ENCODE results near the gene TTC21A.

Gene TTC21A

GRCh38 chr3:39141171-39141995, 33.9 kb downstream of the TTC21A start:
- Histone ChIP-seq H3K4me2 (ENCODE audit: insufficient read depth, low read length, poor library complexity, severe bottlenecking) (no peak overlapping the region), H3K9me3 (replicated peaks in 1 of 2; ENCODE audit: control insufficient read depth in 2 of 2, insufficient read depth in 1 of 2, low read depth in 1 of 2, low read length in 2 of 2) (no peaks in the 10 kb centered on the region), H2BK5ac (ENCODE audit: low read length) (peak overlapping the region; percentile 71), H3K4me3 (ENCODE audit: low read length in 2 of 2) (no peak overlapping the region), H3K4ac (ENCODE audit: low read length) (no peak overlapping the region), H3K27me3 (ENCODE audit: control insufficient read depth in 3 of 3, insufficient read depth in 3 of 3, low read depth in 1 of 3, low read length in 3 of 3) (no peaks in the 10 kb centered on the region), H4K91ac (ENCODE audit: low read depth, low read length, poor library complexity) (no peak overlapping the region), H3K79me1 (ENCODE audit: low read depth, low read length) (no peaks in the 10 kb centered on the region), H3K18ac (ENCODE audit: low read length) (no peak overlapping the region), H3K36me3 (replicated peaks in 1 of 2; ENCODE audit: control insufficient read depth in 2 of 2, insufficient read depth in 2 of 2, low read length in 2 of 2) (peaks cover 22 to 37% of the 10 kb centered on the region in 2 donors), H2AFZ (ENCODE audit: low read length) (no peak overlapping the region), H3K9ac (ENCODE audit: low read depth, low read length, poor library complexity) (no peak overlapping the region), H3K27ac (replicated peaks; ENCODE audit: low read length) (no peak overlapping the region), H2BK15ac (ENCODE audit: low read length) (no peak overlapping the region), H4K8ac (ENCODE audit: low read depth, low read length) (no peak overlapping the region), H2AK5ac (ENCODE audit: low read depth, low read length) (no peak overlapping the region), H3K23ac (ENCODE audit: low read depth, low read length, poor library complexity) (peak overlapping the region; percentile 5), H2BK12ac (ENCODE audit: low read length) (no peak overlapping the region), H3K4me1 (ENCODE audit: control insufficient read depth in 2 of 2, insufficient read depth in 1 of 2, low read depth in 1 of 2, low read length in 2 of 2) (peaks cover 2 to 4% of the 10 kb centered on the region in 2 donors), H2BK120ac (ENCODE audit: low read depth, low read length) (no peak overlapping the region), H3K14ac (ENCODE audit: low read length) (no peak overlapping the region)
- no CpG with 5 or more reads among the region's 4 CpGs for WGBS, 2 donors (ENCODE audit: extremely low coverage in 2 of 2, insufficient read length in 2 of 2, insufficient replicate concordance in 1 of 2)
- no peak for DNase-seq (ENCODE audit: low spot score)

- no CpG with 5 or more reads among the region's 5 CpGs for WGBS, 2 donors (ENCODE audit: extremely low coverage in 2 of 2, insufficient read length in 2 of 2, insufficient replicate concordance in 1 of 2)
- H3K36me3 ChIP-seq (replicated peaks in 1 of 2; ENCODE audit: control insufficient read depth in 2 of 2, insufficient read depth in 2 of 2, low read length in 2 of 2) = peaks cover 22 to 37% of the 10 kb centered on the region in 2 donors
- DNase-seq (ENCODE audit: low spot score) = no peak
These were observed 34.6 kb downstream of the TTC21A start for GRCh38 chr3:39142067-39142466.

GRCh38 chr3:39143051-39143885, 35.8 kb downstream of the TTC21A start:
- Histone ChIP-seq H3K9ac (ENCODE audit: low read depth, low read length, poor library complexity) (no peak overlapping the region), H3K4me3 (ENCODE audit: low read length in 2 of 2) (no peak overlapping the region), H3K23ac (ENCODE audit: low read depth, low read length, poor library complexity) (no peak overlapping the region), H3K79me1 (ENCODE audit: low read depth, low read length) (peaks cover 8% of the 10 kb centered on the region), H2BK12ac (ENCODE audit: low read length) (no peak overlapping the region), H3K36me3 (replicated peaks in 1 of 2; ENCODE audit: control insufficient read depth in 2 of 2, insufficient read depth in 2 of 2, low read length in 2 of 2) (peaks cover 22 to 37% of the 10 kb centered on the region in 2 donors), H3K18ac (ENCODE audit: low read length) (no peak overlapping the region), H2BK15ac (ENCODE audit: low read length) (no peak overlapping the region), H3K27ac (replicated peaks; ENCODE audit: low read length) (no peak overlapping the region), H3K9me3 (replicated peaks in 1 of 2; ENCODE audit: control insufficient read depth in 2 of 2, insufficient read depth in 1 of 2, low read depth in 1 of 2, low read length in 2 of 2) (no peaks in the 10 kb centered on the region), H2AFZ (ENCODE audit: low read length) (no peak overlapping the region), H2AK5ac (ENCODE audit: low read depth, low read length) (no peak overlapping the region), H3K4me2 (ENCODE audit: insufficient read depth, low read length, poor library complexity, severe bottlenecking) (no peak overlapping the region), H3K27me3 (ENCODE audit: control insufficient read depth in 3 of 3, insufficient read depth in 3 of 3, low read depth in 1 of 3, low read length in 3 of 3) (no peaks in the 10 kb centered on the region), H3K14ac (ENCODE audit: low read length) (no peak overlapping the region), H2BK5ac (ENCODE audit: low read length) (no peak overlapping the region), H2BK120ac (ENCODE audit: low read depth, low read length) (no peak overlapping the region), H4K91ac (ENCODE audit: low read depth, low read length, poor library complexity) (no peak overlapping the region), H3K4ac (ENCODE audit: low read length) (no peak overlapping the region), H3K4me1 (ENCODE audit: control insufficient read depth in 2 of 2, insufficient read depth in 1 of 2, low read depth in 1 of 2, low read length in 2 of 2) (peaks cover 17 to 20% of the 10 kb centered on the region in 2 donors), H4K8ac (ENCODE audit: low read depth, low read length) (no peak overlapping the region)
- DNase-seq (ENCODE audit: low spot score) = no peak
- no CpG with 5 or more reads among the region's 14 CpGs for WGBS, 2 donors (ENCODE audit: extremely low coverage in 2 of 2, insufficient read length in 2 of 2, insufficient replicate concordance in 1 of 2)

More at GRCh38 chr3:39142067-39142466, 34.6 kb downstream of the TTC21A start:
- Histone ChIP-seq H4K8ac (ENCODE audit: low read depth, low read length) (no peak overlapping the region), H2BK15ac (ENCODE audit: low read length) (no peak overlapping the region), H3K4me1 (ENCODE audit: control insufficient read depth in 2 of 2, insufficient read depth in 1 of 2, low read depth in 1 of 2, low read length in 2 of 2) (peaks cover 9 to 11% of the 10 kb centered on the region in 2 donors), H3K4me3 (ENCODE audit: low read length in 2 of 2) (no peak overlapping the region), H3K27me3 (ENCODE audit: control insufficient read depth in 3 of 3, insufficient read depth in 3 of 3, low read depth in 1 of 3, low read length in 3 of 3) (no peaks in the 10 kb centered on the region), H3K4ac (ENCODE audit: low read length) (no peak overlapping the region), H3K27ac (replicated peaks; ENCODE audit: low read length) (no peak overlapping the region), H4K91ac (ENCODE audit: low read depth, low read length, poor library complexity) (no peak overlapping the region), H2AK5ac (ENCODE audit: low read depth, low read length) (no peak overlapping the region), H2BK120ac (ENCODE audit: low read depth, low read length) (no peak overlapping the region), H3K4me2 (ENCODE audit: insufficient read depth, low read length, poor library complexity, severe bottlenecking) (no peak overlapping the region), H3K23ac (ENCODE audit: low read depth, low read length, poor library complexity) (no peak overlapping the region), H3K79me1 (ENCODE audit: low read depth, low read length) (peaks cover 3% of the 10 kb centered on the region), H2AFZ (ENCODE audit: low read length) (no peak overlapping the region), H3K14ac (ENCODE audit: low read length) (no peak overlapping the region), H3K9me3 (replicated peaks in 1 of 2; ENCODE audit: control insufficient read depth in 2 of 2, insufficient read depth in 1 of 2, low read depth in 1 of 2, low read length in 2 of 2) (no peaks in the 10 kb centered on the region), H2BK5ac (ENCODE audit: low read length) (no peak overlapping the region), H2BK12ac (ENCODE audit: low read length) (no peak overlapping the region), H3K18ac (ENCODE audit: low read length) (no peak overlapping the region), H3K9ac (ENCODE audit: low read depth, low read length, poor library complexity) (no peak overlapping the region)
